ENCODE results near the gene PIP4K2B. TPM values are rescaled to one million over a fixed set of nuclear protein-coding genes. Genes with fewer than 3 reads are reported as not detected.
A peak's percentile ranks its signal among the peaks of the same experiment; 100 is the strongest.

PIP4K2B gene
- total RNA-seq, 1 donor from 2014 or later: 21.9 TPM

DNA sequence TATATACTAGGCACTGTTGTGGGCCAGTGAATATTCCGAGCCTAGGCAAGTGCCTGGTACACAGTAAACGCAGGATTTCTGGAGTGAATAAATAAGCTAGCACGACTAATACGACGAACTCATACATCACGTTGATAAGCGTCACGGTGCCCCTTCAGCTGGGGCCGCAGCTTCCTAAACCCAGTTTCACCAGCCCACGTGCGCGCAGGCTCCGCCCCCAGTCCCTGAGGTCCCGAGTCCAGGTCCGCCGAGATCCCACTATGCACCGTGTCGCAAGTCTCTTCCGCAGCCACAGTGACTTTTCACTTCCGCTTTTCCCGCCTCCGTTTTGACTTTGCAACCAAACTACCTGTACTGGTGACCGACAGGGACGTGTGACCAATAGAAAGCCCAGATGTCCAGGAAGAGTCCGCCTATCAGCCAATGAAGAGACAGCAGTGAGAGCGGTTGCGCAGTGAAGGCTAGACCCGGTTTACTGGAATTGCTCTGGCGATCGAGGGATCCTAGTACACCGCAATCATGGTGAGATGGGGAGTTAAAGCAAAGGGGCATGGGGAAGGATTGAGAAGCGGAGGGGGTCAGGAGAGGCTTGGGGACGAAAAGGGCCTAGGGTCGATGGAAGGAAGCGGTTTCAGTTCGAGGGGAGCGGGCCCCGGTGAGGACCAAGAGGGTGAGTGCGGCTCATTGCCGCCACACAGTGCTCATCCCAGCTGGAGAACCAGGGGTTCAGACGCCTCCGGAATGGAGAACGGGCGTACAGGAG lies 46.9 kb downstream of the PIP4K2B start, which contains the start of gene PSMB3:
Gene PSMB3 (plus strand): TSS at position 434 of the 763 bp plus-strand sequence. CDS start 86 bp downstream, at position 520.
- Histone ChIP-seq H3K36me3 (ENCODE audit: control insufficient read depth, insufficient read depth, low read length) (peaks cover 10% of the 10 kb centered on the region), H3K27me3 (ENCODE audit: control insufficient read depth, insufficient read depth, low read length) (no peaks in the 10 kb centered on the region), H3K4me3 (ENCODE audit: low read depth, low read length) (peak within 1 kb of the TSS; percentile 75)
- TF ChIP-seq, protein P1, sequence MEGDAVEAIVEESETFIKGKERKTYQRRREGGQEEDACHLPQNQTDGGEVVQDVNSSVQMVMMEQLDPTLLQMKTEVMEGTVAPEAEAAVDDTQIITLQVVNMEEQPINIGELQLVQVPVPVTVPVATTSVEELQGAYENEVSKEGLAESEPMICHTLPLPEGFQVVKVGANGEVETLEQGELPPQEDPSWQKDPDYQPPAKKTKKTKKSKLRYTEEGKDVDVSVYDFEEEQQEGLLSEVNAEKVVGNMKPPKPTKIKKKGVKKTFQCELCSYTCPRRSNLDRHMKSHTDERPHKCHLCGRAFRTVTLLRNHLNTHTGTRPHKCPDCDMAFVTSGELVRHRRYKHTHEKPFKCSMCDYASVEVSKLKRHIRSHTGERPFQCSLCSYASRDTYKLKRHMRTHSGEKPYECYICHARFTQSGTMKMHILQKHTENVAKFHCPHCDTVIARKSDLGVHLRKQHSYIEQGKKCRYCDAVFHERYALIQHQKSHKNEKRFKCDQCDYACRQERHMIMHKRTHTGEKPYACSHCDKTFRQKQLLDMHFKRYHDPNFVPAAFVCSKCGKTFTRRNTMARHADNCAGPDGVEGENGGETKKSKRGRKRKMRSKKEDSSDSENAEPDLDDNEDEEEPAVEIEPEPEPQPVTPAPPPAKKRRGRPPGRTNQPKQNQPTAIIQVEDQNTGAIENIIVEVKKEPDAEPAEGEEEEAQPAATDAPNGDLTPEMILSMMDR (IDR thresholded peaks at IDR 0.05; ENCODE audit: insufficient read depth, low read length, severe bottlenecking): no peak
- no peak for FAIRE-seq
- DNase-seq (ENCODE audit: low read depth): peak; percentile 99

DNA sequence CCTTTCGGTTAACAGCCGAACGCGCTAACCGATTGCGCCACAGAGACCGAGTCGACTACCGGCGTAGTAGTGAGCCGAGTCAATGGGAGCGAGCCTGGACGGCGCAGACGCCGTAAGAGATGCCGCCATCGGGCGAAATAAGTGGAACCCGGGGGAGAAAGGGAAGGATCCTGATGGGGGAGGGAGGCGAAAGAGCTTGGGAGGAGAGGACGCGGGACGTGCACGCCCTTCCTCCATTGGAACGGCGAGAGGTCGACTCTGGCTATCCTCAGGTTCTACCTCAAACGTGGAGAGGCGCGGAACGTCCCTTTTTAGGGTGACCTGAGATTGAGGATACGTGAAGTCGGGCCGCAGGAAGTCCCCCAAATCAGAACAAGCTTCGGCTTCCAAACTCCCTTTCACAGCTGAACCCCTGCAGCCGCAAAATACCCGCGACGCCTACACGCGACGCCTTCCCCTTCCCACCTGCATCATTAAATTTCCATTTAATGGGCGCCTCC lies 47.5 kb downstream of the PIP4K2B start:
- Histone ChIP-seq H3K27me3 (ENCODE audit: control insufficient read depth, insufficient read depth, low read length) (no peaks in the 10 kb centered on the region), H3K36me3 (ENCODE audit: control insufficient read depth, insufficient read depth, low read length) (peaks cover 9% of the 10 kb centered on the region), H3K4me3 (ENCODE audit: low read depth, low read length) (peak overlapping the region; percentile 75)
- FAIRE-seq (no peak), DNase-seq (ENCODE audit: low read depth) (peak; percentile 73)
- TF ChIP-seq, protein P1 (IDR thresholded peaks at IDR 0.05; ENCODE audit: insufficient read depth, low read length, severe bottlenecking): no peak

DNA sequence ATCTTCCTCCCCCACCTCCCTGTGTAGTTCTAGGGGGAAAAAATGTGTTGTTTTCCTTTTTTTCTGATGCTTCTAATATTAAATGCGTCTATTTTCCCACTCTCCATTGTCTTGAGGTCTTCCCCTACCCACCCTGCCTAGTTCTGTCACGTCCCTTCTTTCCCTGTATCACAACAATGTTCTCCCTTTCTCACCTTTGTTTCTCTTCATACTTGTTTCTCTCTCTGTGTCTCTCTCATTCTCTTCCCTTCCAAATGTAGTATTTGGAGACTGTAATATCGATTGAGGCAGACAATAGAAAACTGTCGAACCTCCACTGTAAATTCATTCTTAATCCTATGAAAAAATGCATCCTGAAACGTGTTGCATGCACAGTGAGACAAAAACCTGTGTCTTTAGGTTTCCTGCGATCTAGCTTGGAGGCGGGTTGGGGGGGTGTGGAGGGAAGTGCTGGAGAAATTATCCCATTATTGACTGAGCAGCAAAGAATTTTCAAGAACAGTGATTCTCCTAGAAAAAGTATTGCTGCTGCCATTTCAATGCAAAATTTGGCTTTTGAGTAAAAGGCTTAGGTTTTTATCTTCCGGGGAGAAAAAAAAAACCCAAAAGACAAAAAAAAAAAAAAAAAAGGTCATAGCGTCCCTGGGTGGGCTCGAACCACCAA lies 48.1 kb downstream of the PIP4K2B start:
- H3K27me3 ChIP-seq (ENCODE audit: control insufficient read depth, insufficient read depth, low read length): no peaks in the 10 kb centered on the region
- FAIRE-seq (no peak), DNase-seq (ENCODE audit: low read depth) (peak; percentile 30)
- TF ChIP-seq, protein P1 (IDR thresholded peaks at IDR 0.05; ENCODE audit: insufficient read depth, low read length, severe bottlenecking): no peak
- peak overlapping the region; percentile 75 for H3K4me3 ChIP-seq (ENCODE audit: low read depth, low read length)
- peaks cover 9% of the 10 kb centered on the region for H3K36me3 ChIP-seq (ENCODE audit: control insufficient read depth, insufficient read depth, low read length)

DNA sequence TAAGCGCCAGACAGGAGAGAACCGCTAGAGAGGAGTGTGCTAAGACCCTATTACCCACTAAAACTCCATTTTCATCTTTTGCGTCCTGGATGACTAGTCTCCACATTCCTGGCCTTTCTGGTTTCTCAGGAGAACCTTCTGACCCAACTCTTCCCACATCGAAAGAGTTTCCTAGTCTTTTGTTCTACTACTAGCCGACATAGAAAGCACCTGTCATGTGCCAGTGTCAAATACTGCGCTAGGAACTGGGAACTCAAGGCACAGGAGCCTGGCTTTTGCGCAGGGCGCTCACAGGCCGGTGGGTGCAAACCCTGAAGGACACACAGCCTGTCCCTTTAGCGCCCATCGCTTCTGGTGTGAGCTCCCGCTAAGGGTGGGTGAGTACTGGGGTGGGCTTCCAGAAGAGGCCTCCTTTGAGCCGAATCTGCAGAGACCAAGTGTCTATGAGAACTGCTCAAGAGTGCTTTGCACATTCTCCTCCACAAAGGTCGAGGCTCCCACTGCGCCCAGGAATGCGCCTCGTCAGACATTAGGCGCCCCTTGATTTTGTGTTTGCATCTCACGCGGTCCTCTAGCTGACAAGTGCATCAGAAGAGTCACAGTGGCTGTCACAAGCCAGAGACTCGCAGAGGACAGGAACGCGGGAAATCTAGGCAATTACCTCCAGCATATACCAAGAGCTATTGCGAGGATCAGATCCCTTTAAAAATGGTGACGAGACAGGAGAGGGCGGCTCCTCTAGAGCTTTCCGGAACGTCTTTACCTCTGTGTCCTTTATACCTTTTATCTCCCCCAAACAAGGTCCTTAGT lies 48.8 kb downstream of the PIP4K2B start:
- TF ChIP-seq, protein P1 (IDR thresholded peaks at IDR 0.05; ENCODE audit: insufficient read depth, low read length, severe bottlenecking): no peak
- FAIRE-seq (no peak), DNase-seq (ENCODE audit: low read depth) (peak; percentile 32)
- peak overlapping the region; percentile 89 for H3K4me3 ChIP-seq (ENCODE audit: low read depth, low read length)
- no peaks in the 10 kb centered on the region for H3K27me3 ChIP-seq (ENCODE audit: control insufficient read depth, insufficient read depth, low read length)
- H3K36me3 ChIP-seq (ENCODE audit: control insufficient read depth, insufficient read depth, low read length): peaks cover 6% of the 10 kb centered on the region

DNA sequence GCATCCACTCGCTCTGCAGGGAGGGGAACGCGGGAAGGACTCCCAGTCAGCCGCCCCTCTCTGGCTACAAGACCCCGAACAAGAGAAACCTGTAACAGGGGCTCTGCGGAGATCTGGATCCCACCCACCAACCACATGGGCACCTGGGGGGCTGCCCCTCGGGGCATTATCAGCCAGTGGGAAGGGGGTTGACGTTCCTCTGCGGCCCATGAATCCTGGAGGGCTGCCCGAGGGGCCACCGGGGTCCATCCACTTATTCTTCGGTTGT lies 49.4 kb downstream of the PIP4K2B start:
- DNase-seq (ENCODE audit: low read depth): no peak
- Histone ChIP-seq H3K27me3 (ENCODE audit: control insufficient read depth, insufficient read depth, low read length) (no peaks in the 10 kb centered on the region), H3K36me3 (ENCODE audit: control insufficient read depth, insufficient read depth, low read length) (peaks cover 5% of the 10 kb centered on the region), H3K4me3 (ENCODE audit: low read depth, low read length) (peak overlapping the region; percentile 89)
- TF ChIP-seq, protein P1 (IDR thresholded peaks at IDR 0.05; ENCODE audit: insufficient read depth, low read length, severe bottlenecking): no peak
- no peak for FAIRE-seq

Data from bronchial epithelial cell (primary cell).